Lower leg skin (tissue), 3 donors: ENCODE data around the gene MAGI3.

Experiments
- CTCF ChIP-seq, 3 donors: fragments of 450-650 bp; IDR thresholded peaks; one replicate each; pipeline ENCODE4 v1.5.1; 2016; ENCODE audit warnings: antibody characterized with exemption in 3 of 3, mild to moderate bottlenecking in 3 of 3, moderate library complexity in 2 of 3
- POLR2A ChIP-seq, 2 donors: fragments of 450-650 bp; IDR thresholded peaks; one replicate each; pipeline ENCODE4 v1.6.1; 2016 to 2017; ENCODE audit warnings: antibody characterized with exemption in 2 of 2, mild to moderate bottlenecking in 1 of 2, moderate library complexity in 1 of 2

- no peak for TF ChIP-seq POLR2A (IDR thresholded peaks at IDR 0.05)
- TF ChIP-seq CTCF (IDR thresholded peaks at IDR 0.05): no peak
Measured at GRCh38 chr1:113647164-113647563, 256.8 kb downstream of the MAGI3 start.
